CD14-positive monocyte (primary cell): ENCODE measurements around the gene IZUMO1R. TPM values are rescaled to one million over a fixed set of nuclear protein-coding genes. Genes with fewer than 3 reads are reported as not detected.

Source experiments
- DNase-seq, 3 donors: peaks; one replicate each; pipeline ENCODE4 v3.0.0-alpha.2; 2011 to 2022
- H2AFZ ChIP-seq: 2 replicates; pipeline ENCODE4 v1.6.0; 2012; ENCODE audit warnings: mild to moderate bottlenecking, low read depth, low read length, inconsistent platforms; ENCODE audit not compliant: insufficient read depth, poor library complexity, severe bottlenecking
- H3K27ac ChIP-seq, 2 donors: 1 replicate in 1 of 2; 2 replicates in 1 of 2; pipeline ENCODE4 v1.5.1; 2012 to 2013; ENCODE audit warnings: low read length in 2 of 2, control low read depth in 1 of 2, inconsistent platforms in 1 of 2, low read depth in 1 of 2, mild to moderate bottlenecking in 1 of 2
- H3K27me3 ChIP-seq, 2 donors: one replicate each; pipeline versions ENCODE4 v1.6.0 to v1.6.1; 2011 to 2013; ENCODE audit warnings: low read length in 2 of 2; ENCODE audit not compliant: control insufficient read depth in 2 of 2, insufficient read depth in 2 of 2
- H3K36me3 ChIP-seq, 2 donors: replicated peaks in 1 of 2; 1 replicate in 1 of 2; 2 replicates in 1 of 2; pipeline versions ENCODE4 v1.5.1 to v1.6.1; 2012 to 2013; ENCODE audit warnings: low read length in 2 of 2, control low read depth in 1 of 2, inconsistent platforms in 1 of 2, mild to moderate bottlenecking in 1 of 2; ENCODE audit not compliant: insufficient read depth in 2 of 2, control insufficient read depth in 1 of 2
- H3K4me1 ChIP-seq, 2 donors: 1 replicate in 1 of 2; 2 replicates in 1 of 2; pipeline versions ENCODE4 v1.5.1 to v1.6.1; 2012 to 2013; ENCODE audit warnings: low read length in 2 of 2, control low read depth in 1 of 2, inconsistent platforms in 1 of 2, mild to moderate bottlenecking in 1 of 2, moderate library complexity in 1 of 2; ENCODE audit not compliant: insufficient read depth in 2 of 2, control insufficient read depth in 1 of 2
- H3K4me2 ChIP-seq: replicated peaks from 2 replicates; pipeline ENCODE3; 2012; ENCODE audit warnings: low read length, moderate library complexity, mild to moderate bottlenecking; ENCODE audit not compliant: poor library complexity, severe bottlenecking; ENCODE audit errors: extremely low read depth
- H3K4me3 ChIP-seq, 3 experiments: fragments of 200-600 bp in 1 of 3; sonication (generic) in 1 of 3; replicated peaks in 1 of 3; 1 replicate in 2 of 3; 2 replicates in 1 of 3; pipeline ENCODE4 v1.5.1; 2011 to 2013; ENCODE audit warnings: low read length in 3 of 3, mild to moderate bottlenecking in 3 of 3, control low read depth in 2 of 3, low read depth in 2 of 3, inconsistent platforms in 1 of 3, moderate library complexity in 1 of 3
- H3K79me2 ChIP-seq: 2 replicates; pipeline ENCODE4 v1.6.0; 2012; ENCODE audit warnings: mild to moderate bottlenecking, control low read depth, inconsistent platforms, low read length, moderate library complexity; ENCODE audit not compliant: insufficient read depth
- H3K9ac ChIP-seq: 2 replicates; pipeline ENCODE4 v1.6.0; 2017; ENCODE audit warnings: low read length, mild to moderate bottlenecking; ENCODE audit not compliant: insufficient read depth, poor library complexity, severe bottlenecking
- H3K9me3 ChIP-seq, 2 donors: replicated peaks in 1 of 2; 1 replicate in 1 of 2; 2 replicates in 1 of 2; pipeline versions ENCODE4 v1.5.1 to v1.6.1; 2012 to 2013; ENCODE audit warnings: low read length in 2 of 2, control low read depth in 1 of 2; ENCODE audit not compliant: control insufficient read depth in 1 of 2, insufficient read depth in 1 of 2
- H4K20me1 ChIP-seq: 2 replicates; pipeline ENCODE4 v1.6.0; 2012; ENCODE audit warnings: mild to moderate bottlenecking, low read length, control low read depth, moderate library complexity; ENCODE audit not compliant: insufficient read depth
- H3K27ac Mint-ChIP-seq, 7 donors: one replicate each; pipeline ENCODE4 v1.8.0; 2020; ENCODE audit warnings: mild to moderate bottlenecking in 7 of 7, mixed read lengths in 7 of 7, moderate library complexity in 6 of 7, inconsistent platforms in 2 of 7
- H3K27me3 Mint-ChIP-seq, 3 donors: one replicate each; pipeline ENCODE4 v1.8.0; 2021 to 2022; ENCODE audit warnings: low read depth in 3 of 3, mild to moderate bottlenecking in 3 of 3, mixed read lengths in 3 of 3, moderate library complexity in 3 of 3, inconsistent platforms in 1 of 3
- H3K36me3 Mint-ChIP-seq, 2 donors: one replicate each; pipeline ENCODE4 v1.8.0; 2020; ENCODE audit warnings: mixed read lengths in 2 of 2, inconsistent platforms in 1 of 2, mild to moderate bottlenecking in 1 of 2
- H3K4me1 Mint-ChIP-seq: one replicate; pipeline ENCODE4 v1.8.0; 2020; ENCODE audit warnings: mild to moderate bottlenecking, mixed read lengths
- H3K4me3 Mint-ChIP-seq, 2 donors: one replicate each; pipeline ENCODE4 v1.8.0; 2020; ENCODE audit warnings: mild to moderate bottlenecking in 2 of 2, mixed read lengths in 2 of 2, moderate library complexity in 1 of 2
- H3K9me3 Mint-ChIP-seq, 7 donors: one replicate each; pipeline ENCODE4 v1.8.0; 2020 to 2022; ENCODE audit warnings: mixed read lengths in 7 of 7, mild to moderate bottlenecking in 6 of 7, moderate library complexity in 6 of 7, inconsistent platforms in 2 of 7
- CTCF ChIP-seq: fragments of 200-600 bp; IDR thresholded peaks from one replicate; pipeline ENCODE4 v1.8.0; 2022; ENCODE audit warnings: antibody characterized with exemption, mild to moderate bottlenecking
- WGBS: methylation state at CpG from one replicate; pipeline ENCODE4 v1.1.5; 2013; ENCODE audit warnings: missing lambda C conversion rate; ENCODE audit not compliant: insufficient coverage; 5-methylcytosine and 5-hydroxymethylcytosine counted together
- intact Hi-C, 2 donors: fragments of 100-400 bp; cut with micrococcal nuclease; formaldehyde crosslinking; loops; one replicate each; pipeline versions ENCODE4 v1.15.0 to v1.15.1; 2023
- polyA plus RNA-seq, 3 donors: library from polyadenylated mRNA; depleted of rRNA in 1 of 3; unstranded in 2 of 3; stranded (reverse) in 1 of 3; fragments of 300-500 nt in 2 of 3; fragments of >200 nt in 1 of 3; fragmentation: Illumina TruSeq in 2 of 3; gene quantifications; 1 replicate in 2 of 3; 2 replicates in 1 of 3; pipeline ENCODE4 v1.2.3, GENCODE V29; 2012 to 2021

Gene IZUMO1R
- polyA plus RNA-seq, 3 donors = not detected

- Histone ChIP-seq H3K9me3 (no peaks in the 10 kb centered on the region), H3K9ac (no peak overlapping the region), H2AFZ (no peak overlapping the region), H3K27me3 (no peaks in the 10 kb centered on the region), H4K20me1 (no peaks in the 10 kb centered on the region), H3K36me3 (no peaks in the 10 kb centered on the region), H3K4me3 (no peak overlapping the region), H3K79me2 (no peaks in the 10 kb centered on the region), H3K4me2 (no peak overlapping the region), H3K27ac (no peak overlapping the region), H3K4me1 (no peaks in the 10 kb centered on the region)
- no CpG with 5 or more reads among the region's 3 CpGs for WGBS
- no peak for TF ChIP-seq CTCF
- Mint-ChIP-seq H3K9me3 (peaks cover 0 to 19% (median 2%) of the 10 kb centered on the region in 7 donors), H3K4me1 (no peaks in the 10 kb centered on the region), H3K4me3 (no peak overlapping the region), H3K27me3 (peaks cover 5 to 7% (median 5%) of the 10 kb centered on the region in 3 donors), H3K36me3 (no peaks in the 10 kb centered on the region), H3K27ac (no peak overlapping the region)
- intact Hi-C loops = no loop called here
- DNase-seq = no peak
Observed at GRCh38 chr11:94338651-94339050, 34.3 kb downstream of the IZUMO1R start.

- Mint-ChIP-seq H3K36me3 (no peaks in the 10 kb centered on the region), H3K27me3 (peaks cover 1 to 10% (median 6%) of the 10 kb centered on the region in 3 donors), H3K9me3 (peaks cover 2 to 23% (median 3%) of the 10 kb centered on the region in 7 donors), H3K27ac (no peak overlapping the region), H3K4me3 (no peak overlapping the region), H3K4me1 (no peaks in the 10 kb centered on the region)
- no peak overlapping the region for H3K4me3 ChIP-seq
- DNase-seq = no peak
- H3K4me2 ChIP-seq = no peak overlapping the region
- H3K27me3 ChIP-seq = no peaks in the 10 kb centered on the region
- H3K79me2 ChIP-seq = no peaks in the 10 kb centered on the region
- no CpG with 5 or more reads among the region's 3 CpGs for WGBS
- no peak for TF ChIP-seq CTCF
- no peak overlapping the region for H2AFZ ChIP-seq
- no peaks in the 10 kb centered on the region for H3K4me1 ChIP-seq
- no peak overlapping the region for H3K27ac ChIP-seq
- H3K36me3 ChIP-seq = no peaks in the 10 kb centered on the region
- intact Hi-C loops = no loop called here
- no peak overlapping the region for H3K9ac ChIP-seq
- H4K20me1 ChIP-seq = no peaks in the 10 kb centered on the region
- H3K9me3 ChIP-seq = no peaks in the 10 kb centered on the region
Observed at GRCh38 chr11:94342250-94342649, 37.9 kb downstream of the IZUMO1R start.
